AG09319 (cell line): Measurements from ENCODE around the gene PPM1J.

Source experiments
- DNase-seq: peaks from one replicate; pipeline ENCODE4 v3.0.0-alpha.2; 2010; ENCODE audit warnings: low read depth; ENCODE audit errors: extremely low read depth
- TF ChIP-seq, protein P1 (sequence below): IDR thresholded peaks from 2 replicates; pipeline ENCODE4 v1.5.1; 2011; ENCODE audit warnings: low read depth, mild to moderate bottlenecking, inconsistent platforms, low read length, moderate library complexity

PPM1J gene

GRCh38 chr1:112689196-112689841 lies 25.8 kb downstream of the PPM1J start:
- TF ChIP-seq, protein P1, sequence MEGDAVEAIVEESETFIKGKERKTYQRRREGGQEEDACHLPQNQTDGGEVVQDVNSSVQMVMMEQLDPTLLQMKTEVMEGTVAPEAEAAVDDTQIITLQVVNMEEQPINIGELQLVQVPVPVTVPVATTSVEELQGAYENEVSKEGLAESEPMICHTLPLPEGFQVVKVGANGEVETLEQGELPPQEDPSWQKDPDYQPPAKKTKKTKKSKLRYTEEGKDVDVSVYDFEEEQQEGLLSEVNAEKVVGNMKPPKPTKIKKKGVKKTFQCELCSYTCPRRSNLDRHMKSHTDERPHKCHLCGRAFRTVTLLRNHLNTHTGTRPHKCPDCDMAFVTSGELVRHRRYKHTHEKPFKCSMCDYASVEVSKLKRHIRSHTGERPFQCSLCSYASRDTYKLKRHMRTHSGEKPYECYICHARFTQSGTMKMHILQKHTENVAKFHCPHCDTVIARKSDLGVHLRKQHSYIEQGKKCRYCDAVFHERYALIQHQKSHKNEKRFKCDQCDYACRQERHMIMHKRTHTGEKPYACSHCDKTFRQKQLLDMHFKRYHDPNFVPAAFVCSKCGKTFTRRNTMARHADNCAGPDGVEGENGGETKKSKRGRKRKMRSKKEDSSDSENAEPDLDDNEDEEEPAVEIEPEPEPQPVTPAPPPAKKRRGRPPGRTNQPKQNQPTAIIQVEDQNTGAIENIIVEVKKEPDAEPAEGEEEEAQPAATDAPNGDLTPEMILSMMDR: no peak
- no peak for DNase-seq

- DNase-seq: no peak
- TF ChIP-seq, protein P1: no peak
Observed at GRCh38 chr1:112688781-112689193, 26.3 kb downstream of the PPM1J start.

DNA sequence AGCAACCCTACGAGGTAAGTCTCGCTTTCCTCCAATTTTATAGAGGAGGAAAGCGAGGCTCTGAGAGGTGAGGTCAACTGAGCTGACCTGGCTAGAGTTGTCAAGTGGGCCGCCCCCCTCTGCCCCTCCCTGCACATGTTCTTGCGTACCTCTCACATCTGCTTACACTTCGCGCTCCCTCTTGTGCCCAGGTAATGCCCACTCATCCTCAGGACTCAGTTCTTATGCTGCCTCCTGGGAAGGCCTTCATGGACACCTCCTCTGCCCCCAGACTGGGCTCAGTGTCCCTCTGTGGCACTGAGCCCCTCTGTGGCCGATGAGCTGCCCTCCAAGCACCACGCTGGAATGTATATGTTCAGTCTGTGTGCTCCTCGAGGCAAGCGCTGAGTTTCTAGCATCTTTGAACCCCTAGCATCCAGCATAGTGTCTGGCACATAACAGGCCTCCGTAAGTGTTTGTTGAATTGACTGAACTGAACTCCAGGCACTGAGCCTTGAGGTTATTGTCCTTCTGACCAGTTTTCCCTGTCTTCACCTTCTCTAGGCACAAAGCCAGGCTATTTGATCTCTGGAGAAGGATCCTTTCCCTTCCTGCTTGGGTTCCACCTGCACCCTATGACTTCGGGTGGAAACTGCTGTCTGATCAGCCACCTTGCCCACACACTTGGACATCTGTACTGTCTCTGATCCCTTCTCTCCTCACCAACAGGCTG lies 27.2 kb downstream of the PPM1J start:
- TF ChIP-seq, protein P1: no peak
- no peak for DNase-seq

- no peak for DNase-seq
- TF ChIP-seq, protein P1: no peak
Observed at GRCh38 chr1:112687361-112687760, 27.8 kb downstream of the PPM1J start.

GRCh38 chr1:112686835-112687234 lies 28.3 kb downstream of the PPM1J start:
- TF ChIP-seq, protein P1: no peak
- no peak for DNase-seq

- TF ChIP-seq, protein P1: no peak
- no peak for DNase-seq
Observed at GRCh38 chr1:112686417-112686816, 28.7 kb downstream of the PPM1J start.

GRCh38 chr1:112685913-112686312 lies 29.2 kb downstream of the PPM1J start:
- no peak for DNase-seq
- TF ChIP-seq, protein P1: no peak
